Measurements from ENCODE around the gene PRIM2.

- TF ChIP-seq, protein P1, sequence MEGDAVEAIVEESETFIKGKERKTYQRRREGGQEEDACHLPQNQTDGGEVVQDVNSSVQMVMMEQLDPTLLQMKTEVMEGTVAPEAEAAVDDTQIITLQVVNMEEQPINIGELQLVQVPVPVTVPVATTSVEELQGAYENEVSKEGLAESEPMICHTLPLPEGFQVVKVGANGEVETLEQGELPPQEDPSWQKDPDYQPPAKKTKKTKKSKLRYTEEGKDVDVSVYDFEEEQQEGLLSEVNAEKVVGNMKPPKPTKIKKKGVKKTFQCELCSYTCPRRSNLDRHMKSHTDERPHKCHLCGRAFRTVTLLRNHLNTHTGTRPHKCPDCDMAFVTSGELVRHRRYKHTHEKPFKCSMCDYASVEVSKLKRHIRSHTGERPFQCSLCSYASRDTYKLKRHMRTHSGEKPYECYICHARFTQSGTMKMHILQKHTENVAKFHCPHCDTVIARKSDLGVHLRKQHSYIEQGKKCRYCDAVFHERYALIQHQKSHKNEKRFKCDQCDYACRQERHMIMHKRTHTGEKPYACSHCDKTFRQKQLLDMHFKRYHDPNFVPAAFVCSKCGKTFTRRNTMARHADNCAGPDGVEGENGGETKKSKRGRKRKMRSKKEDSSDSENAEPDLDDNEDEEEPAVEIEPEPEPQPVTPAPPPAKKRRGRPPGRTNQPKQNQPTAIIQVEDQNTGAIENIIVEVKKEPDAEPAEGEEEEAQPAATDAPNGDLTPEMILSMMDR (IDR thresholded peaks at IDR 0.05): no peak
- TF ChIP-seq POLR2A (IDR thresholded peaks at IDR 0.05): no peak
These were observed 4.4 kb upstream of the PRIM2 start for GRCh38 chr6:57313009-57313408.

Measured in prostate gland (tissue), 2 donors.